GM23338 (cell line): ENCODE data around the gene PCF11. TPM values are rescaled to one million over a fixed set of nuclear protein-coding genes. Genes with fewer than 3 reads are reported as not detected.

Experiments
- ATAC-seq: fragments of 200-7000 bp; cut with Tn5 transposase; 3 replicates; pipeline ENCODE4 v1.9.1; 2020
- DNase-seq: peaks from one replicate; pipeline ENCODE4 v3.0.0-alpha.2; 2015; ENCODE audit warnings: low spot score
- H2AFZ ChIP-seq: fragments of 200-600 bp; sonication (generic); 2 replicates; pipeline ENCODE4 v1.8.0; 2016; ENCODE audit warnings: antibody characterized with exemption, mild to moderate bottlenecking, moderate library complexity
- H3F3A ChIP-seq: fragments of 200-600 bp; sonication (generic); replicated peaks from 2 replicates; pipeline ENCODE4 v1.8.0; 2017; ENCODE audit warnings: antibody characterized with exemption, mixed run types, low read depth
- H3K27ac ChIP-seq: fragments of 200-600 bp; sonication (generic); 2 replicates; pipeline ENCODE4 v1.6.1; 2016; ENCODE audit warnings: low read depth
- H3K27me3 ChIP-seq: fragments of 200-600 bp; sonication (generic); 2 replicates; pipeline ENCODE4 v1.8.0; 2016; ENCODE audit warnings: mild to moderate bottlenecking, mixed run types, moderate library complexity; ENCODE audit not compliant: insufficient read depth
- H3K36me3 ChIP-seq: fragments of 200-600 bp; sonication (generic); 2 replicates; pipeline ENCODE4 v1.8.0; 2016; ENCODE audit warnings: mild to moderate bottlenecking; ENCODE audit not compliant: insufficient read depth
- H3K4me1 ChIP-seq: fragments of 200-600 bp; sonication (generic); 2 replicates; pipeline ENCODE4 v1.8.0; 2016; ENCODE audit warnings: mild to moderate bottlenecking, moderate library complexity; ENCODE audit not compliant: insufficient read depth
- H3K4me2 ChIP-seq: fragments of 200-600 bp; sonication (generic); 2 replicates; pipeline ENCODE4 v1.7.1; 2017; ENCODE audit warnings: mixed run types
- H3K4me3 ChIP-seq: fragments of 200-600 bp; sonication (generic); 2 replicates; pipeline ENCODE4 v1.6.1; 2016; ENCODE audit warnings: mixed run types
- H3K79me2 ChIP-seq: fragments of 200-600 bp; sonication (generic); replicated peaks from 2 replicates; pipeline ENCODE4 v1.8.0; 2017; ENCODE audit warnings: mild to moderate bottlenecking; ENCODE audit not compliant: insufficient read depth
- H3K9me2 ChIP-seq: fragments of 200-600 bp; sonication (generic); 2 replicates; pipeline ENCODE4 v1.8.0; 2017; ENCODE audit not compliant: insufficient read depth
- H4K20me1 ChIP-seq: fragments of 200-600 bp; sonication (generic); replicated peaks from 2 replicates; pipeline ENCODE4 v1.8.0; 2017; ENCODE audit warnings: mild to moderate bottlenecking; ENCODE audit not compliant: insufficient read depth
- H3K27ac Mint-ChIP-seq: 2 replicates; pipeline ENCODE4 v1.8.0; 2020; ENCODE audit warnings: inconsistent platforms, mild to moderate bottlenecking, moderate library complexity, mixed read lengths
- H3K27me3 Mint-ChIP-seq: 3 replicates; pipeline ENCODE4 v1.8.0; 2022; ENCODE audit warnings: low read depth, mild to moderate bottlenecking, moderate library complexity, mixed read lengths, inconsistent platforms; ENCODE audit not compliant: insufficient read depth, poor library complexity
- H3K36me3 Mint-ChIP-seq: 3 replicates; pipeline ENCODE4 v1.8.0; 2021; ENCODE audit warnings: low read depth, mild to moderate bottlenecking, inconsistent platforms, moderate library complexity, mixed read lengths
- H3K4me1 Mint-ChIP-seq: 3 replicates; pipeline ENCODE4 v1.8.0; 2020; ENCODE audit warnings: mild to moderate bottlenecking, inconsistent platforms, mixed read lengths
- H3K4me3 Mint-ChIP-seq: 3 replicates; pipeline ENCODE4 v1.8.0; 2021; ENCODE audit warnings: moderate library complexity, mild to moderate bottlenecking, inconsistent platforms, mixed read lengths
- H3K9me3 Mint-ChIP-seq: 3 replicates; pipeline ENCODE4 v1.8.0; 2020; ENCODE audit warnings: moderate library complexity, mild to moderate bottlenecking, inconsistent platforms, mixed read lengths
- CREB1 ChIP-seq: fragments of 250-450 bp; sonication (Bioruptor Pico); IDR thresholded peaks from 2 replicates; pipeline ENCODE4 v1.5.0; 2020; ENCODE audit warnings: low read depth, mild to moderate bottlenecking, moderate library complexity
- EZH2 ChIP-seq: fragments of 200-600 bp; sonication (generic); IDR thresholded peaks from one replicate; pipeline ENCODE4 v1.8.0; 2017; ENCODE audit warnings: antibody characterized with exemption, mild to moderate bottlenecking, low read depth; ENCODE audit not compliant: unreplicated experiment
- EZH2phosphoT487 ChIP-seq: fragments of 200-600 bp; sonication (generic); IDR thresholded peaks from one replicate; pipeline ENCODE4 v1.8.1; 2018; ENCODE audit warnings: antibody characterized with exemption; ENCODE audit not compliant: unreplicated experiment
- JUNB ChIP-seq: IDR thresholded peaks from one replicate; pipeline ENCODE4 v1.6.1; 2016; ENCODE audit warnings: antibody characterized with exemption; ENCODE audit not compliant: unreplicated experiment
- POLR2AphosphoS5 ChIP-seq: IDR thresholded peaks from 2 replicates; pipeline ENCODE4 v1.6.1; 2016; ENCODE audit warnings: antibody characterized with exemption, low read depth
- REST ChIP-seq: IDR thresholded peaks from one replicate; pipeline ENCODE4 v1.6.1; 2018; ENCODE audit warnings: antibody characterized with exemption; ENCODE audit not compliant: unreplicated experiment
- STAT1 ChIP-seq: IDR thresholded peaks from one replicate; pipeline ENCODE4 v1.6.1; 2016; ENCODE audit warnings: antibody characterized with exemption; ENCODE audit not compliant: unreplicated experiment
- ZNF114 ChIP-seq: fragments of 250-450 bp; sonication (Bioruptor Pico); IDR thresholded peaks from 2 replicates; pipeline ENCODE4 v1.5.0; 2020; ENCODE audit warnings: mild to moderate bottlenecking, moderate library complexity
- ZNF331 ChIP-seq: fragments of 250-450 bp; sonication (Bioruptor Pico); IDR thresholded peaks from 2 replicates; pipeline ENCODE4 v1.5.0; 2020; ENCODE audit warnings: low read depth, mild to moderate bottlenecking, moderate library complexity
- polyA plus RNA-seq: library from polyadenylated mRNA; unstranded; fragments of >200 nt; fragmentation: Nextera tagmentation; extraction: Ambion mirVana; gene quantifications from 2 replicates; pipeline ENCODE4 v1.2.1, GENCODE V29; 2016
- total RNA-seq: library from RNA; depleted of rRNA; stranded (reverse); fragments of >200 nt; shearing (Covaris generic); gene quantifications from 2 replicates; pipeline ENCODE4 v1.2.3, GENCODE V29; 2014
- TF ChIP-seq, protein P1 (sequence below), 2 experiments: fragments of 200-600 bp in 1 of 2; sonication (generic) in 1 of 2; conservative IDR thresholded peaks; 2 replicates each; pipeline versions ENCODE4 v1.5.1 to v1.6.1; 2016 to 2017; ENCODE audit warnings: antibody characterized with exemption in 2 of 2, low read depth in 2 of 2, mild to moderate bottlenecking in 2 of 2, moderate library complexity in 1 of 2
- TF ChIP-seq, protein P2 (sequence below): fragments of 250-450 bp; sonication (Bioruptor Pico); IDR thresholded peaks from 2 replicates; pipeline ENCODE4 v1.5.0; 2020; ENCODE audit warnings: mild to moderate bottlenecking, moderate library complexity
- TF ChIP-seq, protein P3 (sequence below): IDR thresholded peaks from 2 replicates; pipeline ENCODE4 v1.6.1; 2016; ENCODE audit warnings: antibody characterized with exemption

PCF11 gene
- total and polyA plus RNA-seq, 2 experiments from 2014 or later, result 23.0 to 44.2 TPM

GRCh38 chr11:83195649-83196048 lies 38.7 kb downstream of the PCF11 start:
- Mint-ChIP-seq H3K4me1 (peaks cover 18% of the 10 kb centered on the region), H3K4me3 (peak overlapping the region; percentile 17; the same call in 2 of the 3 replicates), H3K36me3 (peaks cover 23% of the 10 kb centered on the region), H3K27me3 (peaks cover 5% of the 10 kb centered on the region), H3K9me3 (no peaks in the 10 kb centered on the region), H3K27ac (no peak overlapping the region)
- Histone ChIP-seq H3K36me3 (peaks cover 5% of the 10 kb centered on the region; the same call in 1 of the 2 replicates), H3K4me2 (no peak overlapping the region), H4K20me1 (no peaks in the 10 kb centered on the region), H3K4me1 (peaks cover 10% of the 10 kb centered on the region), H2AFZ (no peak overlapping the region), H3K27me3 (peaks cover 7% of the 10 kb centered on the region; the same call in 1 of the 2 replicates), H3K79me2 (peaks cover 18% of the 10 kb centered on the region), H3K4me3 (no peak overlapping the region), H3K9me2 (no peaks in the 10 kb centered on the region), H3K27ac (no peak overlapping the region), H3F3A (0 out of 2 replicates have a peak, but pooled peaks cover 2% of the 10 kb centered on the region)
- TF ChIP-seq POLR2AphosphoS5 (no peak), EZH2phosphoT487 (no peak), ZNF331 (CRISPR knock-in tag) (no peak), ZNF114 (CRISPR knock-in tag) (no peak), STAT1 (no peak), CREB1 (CRISPR knock-in tag) (no peak), JUNB (no peak), EZH2 (no peak), REST (no peak)
- TF ChIP-seq, protein P1, sequence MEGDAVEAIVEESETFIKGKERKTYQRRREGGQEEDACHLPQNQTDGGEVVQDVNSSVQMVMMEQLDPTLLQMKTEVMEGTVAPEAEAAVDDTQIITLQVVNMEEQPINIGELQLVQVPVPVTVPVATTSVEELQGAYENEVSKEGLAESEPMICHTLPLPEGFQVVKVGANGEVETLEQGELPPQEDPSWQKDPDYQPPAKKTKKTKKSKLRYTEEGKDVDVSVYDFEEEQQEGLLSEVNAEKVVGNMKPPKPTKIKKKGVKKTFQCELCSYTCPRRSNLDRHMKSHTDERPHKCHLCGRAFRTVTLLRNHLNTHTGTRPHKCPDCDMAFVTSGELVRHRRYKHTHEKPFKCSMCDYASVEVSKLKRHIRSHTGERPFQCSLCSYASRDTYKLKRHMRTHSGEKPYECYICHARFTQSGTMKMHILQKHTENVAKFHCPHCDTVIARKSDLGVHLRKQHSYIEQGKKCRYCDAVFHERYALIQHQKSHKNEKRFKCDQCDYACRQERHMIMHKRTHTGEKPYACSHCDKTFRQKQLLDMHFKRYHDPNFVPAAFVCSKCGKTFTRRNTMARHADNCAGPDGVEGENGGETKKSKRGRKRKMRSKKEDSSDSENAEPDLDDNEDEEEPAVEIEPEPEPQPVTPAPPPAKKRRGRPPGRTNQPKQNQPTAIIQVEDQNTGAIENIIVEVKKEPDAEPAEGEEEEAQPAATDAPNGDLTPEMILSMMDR (conservative IDR thresholded peaks at IDR 0.05; ENCODE audit: low read depth in 2 of 2), result no peak
- TF ChIP-seq, protein P2, sequence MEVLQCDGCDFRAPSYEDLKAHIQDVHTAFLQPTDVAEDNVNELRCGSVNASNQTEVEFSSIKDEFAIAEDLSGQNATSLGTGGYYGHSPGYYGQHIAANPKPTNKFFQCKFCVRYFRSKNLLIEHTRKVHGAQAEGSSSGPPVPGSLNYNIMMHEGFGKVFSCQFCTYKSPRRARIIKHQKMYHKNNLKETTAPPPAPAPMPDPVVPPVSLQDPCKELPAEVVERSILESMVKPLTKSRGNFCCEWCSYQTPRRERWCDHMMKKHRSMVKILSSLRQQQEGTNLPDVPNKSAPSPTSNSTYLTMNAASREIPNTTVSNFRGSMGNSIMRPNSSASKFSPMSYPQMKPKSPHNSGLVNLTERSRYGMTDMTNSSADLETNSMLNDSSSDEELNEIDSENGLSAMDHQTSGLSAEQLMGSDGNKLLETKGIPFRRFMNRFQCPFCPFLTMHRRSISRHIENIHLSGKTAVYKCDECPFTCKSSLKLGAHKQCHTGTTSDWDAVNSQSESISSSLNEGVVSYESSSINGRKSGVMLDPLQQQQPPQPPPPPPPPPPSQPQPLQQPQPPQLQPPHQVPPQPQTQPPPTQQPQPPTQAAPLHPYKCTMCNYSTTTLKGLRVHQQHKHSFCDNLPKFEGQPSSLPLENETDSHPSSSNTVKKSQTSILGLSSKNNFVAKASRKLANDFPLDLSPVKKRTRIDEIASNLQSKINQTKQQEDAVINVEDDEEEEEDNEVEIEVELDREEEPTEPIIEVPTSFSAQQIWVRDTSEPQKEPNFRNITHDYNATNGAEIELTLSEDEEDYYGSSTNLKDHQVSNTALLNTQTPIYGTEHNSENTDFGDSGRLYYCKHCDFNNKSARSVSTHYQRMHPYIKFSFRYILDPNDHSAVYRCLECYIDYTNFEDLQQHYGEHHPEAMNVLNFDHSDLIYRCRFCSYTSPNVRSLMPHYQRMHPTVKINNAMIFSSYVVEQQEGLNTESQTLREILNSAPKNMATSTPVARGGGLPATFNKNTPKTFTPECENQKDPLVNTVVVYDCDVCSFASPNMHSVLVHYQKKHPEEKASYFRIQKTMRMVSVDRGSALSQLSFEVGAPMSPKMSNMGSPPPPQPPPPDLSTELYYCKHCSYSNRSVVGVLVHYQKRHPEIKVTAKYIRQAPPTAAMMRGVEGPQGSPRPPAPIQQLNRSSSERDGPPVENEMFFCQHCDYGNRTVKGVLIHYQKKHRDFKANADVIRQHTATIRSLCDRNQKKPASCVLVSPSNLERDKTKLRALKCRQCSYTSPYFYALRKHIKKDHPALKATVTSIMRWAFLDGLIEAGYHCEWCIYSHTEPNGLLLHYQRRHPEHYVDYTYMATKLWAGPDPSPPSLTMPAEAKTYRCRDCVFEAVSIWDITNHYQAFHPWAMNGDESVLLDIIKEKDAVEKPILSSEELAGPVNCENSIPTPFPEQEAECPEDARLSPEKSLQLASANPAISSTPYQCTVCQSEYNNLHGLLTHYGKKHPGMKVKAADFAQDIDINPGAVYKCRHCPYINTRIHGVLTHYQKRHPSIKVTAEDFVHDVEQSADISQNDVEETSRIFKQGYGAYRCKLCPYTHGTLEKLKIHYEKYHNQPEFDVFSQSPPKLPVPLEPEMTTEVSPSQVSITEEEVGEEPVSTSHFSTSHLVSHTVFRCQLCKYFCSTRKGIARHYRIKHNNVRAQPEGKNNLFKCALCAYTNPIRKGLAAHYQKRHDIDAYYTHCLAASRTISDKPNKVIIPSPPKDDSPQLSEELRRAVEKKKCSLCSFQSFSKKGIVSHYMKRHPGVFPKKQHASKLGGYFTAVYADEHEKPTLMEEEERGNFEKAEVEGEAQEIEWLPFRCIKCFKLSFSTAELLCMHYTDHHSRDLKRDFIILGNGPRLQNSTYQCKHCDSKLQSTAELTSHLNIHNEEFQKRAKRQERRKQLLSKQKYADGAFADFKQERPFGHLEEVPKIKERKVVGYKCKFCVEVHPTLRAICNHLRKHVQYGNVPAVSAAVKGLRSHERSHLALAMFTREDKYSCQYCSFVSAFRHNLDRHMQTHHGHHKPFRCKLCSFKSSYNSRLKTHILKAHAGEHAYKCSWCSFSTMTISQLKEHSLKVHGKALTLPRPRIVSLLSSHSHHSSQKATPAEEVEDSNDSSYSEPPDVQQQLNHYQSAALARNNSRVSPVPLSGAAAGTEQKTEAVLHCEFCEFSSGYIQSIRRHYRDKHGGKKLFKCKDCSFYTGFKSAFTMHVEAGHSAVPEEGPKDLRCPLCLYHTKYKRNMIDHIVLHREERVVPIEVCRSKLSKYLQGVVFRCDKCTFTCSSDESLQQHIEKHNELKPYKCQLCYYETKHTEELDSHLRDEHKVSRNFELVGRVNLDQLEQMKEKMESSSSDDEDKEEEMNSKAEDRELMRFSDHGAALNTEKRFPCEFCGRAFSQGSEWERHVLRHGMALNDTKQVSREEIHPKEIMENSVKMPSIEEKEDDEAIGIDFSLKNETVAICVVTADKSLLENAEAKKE (CRISPR knock-in tag), result no peak
- TF ChIP-seq, protein P3, sequence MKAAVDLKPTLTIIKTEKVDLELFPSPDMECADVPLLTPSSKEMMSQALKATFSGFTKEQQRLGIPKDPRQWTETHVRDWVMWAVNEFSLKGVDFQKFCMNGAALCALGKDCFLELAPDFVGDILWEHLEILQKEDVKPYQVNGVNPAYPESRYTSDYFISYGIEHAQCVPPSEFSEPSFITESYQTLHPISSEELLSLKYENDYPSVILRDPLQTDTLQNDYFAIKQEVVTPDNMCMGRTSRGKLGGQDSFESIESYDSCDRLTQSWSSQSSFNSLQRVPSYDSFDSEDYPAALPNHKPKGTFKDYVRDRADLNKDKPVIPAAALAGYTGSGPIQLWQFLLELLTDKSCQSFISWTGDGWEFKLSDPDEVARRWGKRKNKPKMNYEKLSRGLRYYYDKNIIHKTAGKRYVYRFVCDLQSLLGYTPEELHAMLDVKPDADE, result no peak
- ATAC-seq, result no peak
- DNase-seq, result no peak
